ENCODE data around the gene IER5L.

Gene IER5L

DNA sequence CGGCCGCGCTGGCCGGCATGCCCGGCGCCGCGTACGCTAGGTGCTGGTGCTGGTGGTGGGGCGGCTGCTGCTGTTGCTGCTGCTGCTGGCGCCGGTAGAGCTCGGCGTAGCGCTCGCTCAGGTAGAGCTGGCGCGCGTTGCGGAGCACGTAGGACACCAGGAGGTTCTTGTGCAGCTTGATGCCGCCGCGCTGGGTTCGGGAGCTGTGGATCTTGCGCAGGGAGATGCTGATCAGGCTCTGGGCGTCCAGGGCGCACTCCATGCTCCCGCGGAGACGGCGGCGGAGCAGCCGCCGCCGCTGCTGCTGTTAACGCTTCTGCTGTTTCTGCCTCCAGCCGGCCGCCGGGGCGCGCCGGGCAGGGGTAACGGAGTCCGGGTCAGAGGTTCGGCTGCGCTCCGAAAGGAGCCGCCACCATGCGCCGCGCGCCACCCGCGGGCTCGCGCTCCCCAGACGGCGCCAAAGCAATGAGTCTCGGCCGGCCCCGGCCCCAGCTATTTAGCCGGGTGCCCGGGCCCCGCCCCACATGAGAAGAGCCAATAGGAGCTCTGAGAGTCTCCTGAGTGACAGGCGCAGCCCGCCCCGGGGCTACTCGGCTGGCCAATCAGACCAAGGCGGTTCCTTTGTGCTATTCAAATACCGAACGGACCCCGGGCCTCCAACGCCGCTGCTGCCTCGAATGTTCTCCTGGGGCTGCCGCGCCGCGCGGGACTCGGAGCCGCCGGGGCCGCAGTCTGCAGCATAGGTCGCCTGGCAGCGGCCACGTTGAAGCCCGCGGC is at the start of gene IER5L:
Gene IER5L, minus strand, starts transcription at position 471 of the 777 bp plus-strand sequence. Its CDS starts 209 bp downstream, at position 262.
- peak; percentile 96 for DNase-seq

DNA sequence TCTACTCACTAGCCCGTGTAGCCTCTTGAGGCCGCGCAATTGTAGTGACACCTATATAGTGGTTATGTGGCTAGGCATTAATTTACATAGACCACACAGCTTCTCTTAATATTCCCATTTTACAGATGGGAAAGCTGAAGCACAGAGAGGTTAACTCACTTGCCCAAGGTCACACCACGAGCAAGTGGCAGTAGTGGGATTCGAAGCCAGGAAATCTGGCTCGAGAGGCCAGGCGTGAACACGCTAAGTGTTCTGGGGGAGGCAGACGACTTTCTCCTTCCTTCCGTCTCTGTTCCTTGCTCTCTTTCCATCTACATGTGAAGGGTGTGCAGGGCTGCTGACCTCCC is 49.8 kb upstream of the IER5L start:
- DNase-seq = no peak

DNA sequence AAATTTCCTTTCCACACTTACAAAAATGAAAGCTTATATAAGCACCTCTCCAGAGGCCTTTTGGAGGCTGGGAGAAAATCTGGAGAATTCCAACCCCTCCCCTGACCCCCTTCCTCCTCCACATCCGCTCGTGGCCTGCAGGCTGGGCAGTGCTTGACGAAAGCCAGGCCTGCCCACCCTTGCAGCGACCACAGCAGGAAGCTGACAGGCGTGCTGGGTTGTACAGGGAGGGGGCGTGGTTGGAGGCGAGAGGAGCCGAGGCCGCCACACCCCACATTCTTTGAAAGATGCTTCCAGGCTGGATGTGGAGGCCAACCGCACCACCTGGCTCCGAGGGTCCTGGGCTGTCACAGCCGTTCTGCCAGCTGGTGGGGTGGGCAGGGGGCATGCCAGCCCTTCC is 47.8 kb upstream of the IER5L start:
- DNase-seq = peak; percentile 61

DNA sequence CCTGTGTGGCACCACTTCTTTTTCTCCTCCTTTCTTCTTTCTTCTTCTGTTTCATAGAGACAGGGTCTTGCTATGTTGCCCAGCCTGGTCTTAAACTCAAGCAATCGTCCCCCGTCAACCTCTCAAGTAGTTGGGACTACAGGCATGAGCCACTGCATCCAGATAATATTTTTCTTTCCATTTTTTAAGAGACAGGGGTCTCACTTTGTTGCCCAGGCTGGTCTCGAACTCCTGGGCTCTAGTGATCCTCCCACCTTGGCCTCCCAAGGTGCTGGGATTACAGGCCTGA is 47.4 kb upstream of the IER5L start:
- no peak for DNase-seq

DNA sequence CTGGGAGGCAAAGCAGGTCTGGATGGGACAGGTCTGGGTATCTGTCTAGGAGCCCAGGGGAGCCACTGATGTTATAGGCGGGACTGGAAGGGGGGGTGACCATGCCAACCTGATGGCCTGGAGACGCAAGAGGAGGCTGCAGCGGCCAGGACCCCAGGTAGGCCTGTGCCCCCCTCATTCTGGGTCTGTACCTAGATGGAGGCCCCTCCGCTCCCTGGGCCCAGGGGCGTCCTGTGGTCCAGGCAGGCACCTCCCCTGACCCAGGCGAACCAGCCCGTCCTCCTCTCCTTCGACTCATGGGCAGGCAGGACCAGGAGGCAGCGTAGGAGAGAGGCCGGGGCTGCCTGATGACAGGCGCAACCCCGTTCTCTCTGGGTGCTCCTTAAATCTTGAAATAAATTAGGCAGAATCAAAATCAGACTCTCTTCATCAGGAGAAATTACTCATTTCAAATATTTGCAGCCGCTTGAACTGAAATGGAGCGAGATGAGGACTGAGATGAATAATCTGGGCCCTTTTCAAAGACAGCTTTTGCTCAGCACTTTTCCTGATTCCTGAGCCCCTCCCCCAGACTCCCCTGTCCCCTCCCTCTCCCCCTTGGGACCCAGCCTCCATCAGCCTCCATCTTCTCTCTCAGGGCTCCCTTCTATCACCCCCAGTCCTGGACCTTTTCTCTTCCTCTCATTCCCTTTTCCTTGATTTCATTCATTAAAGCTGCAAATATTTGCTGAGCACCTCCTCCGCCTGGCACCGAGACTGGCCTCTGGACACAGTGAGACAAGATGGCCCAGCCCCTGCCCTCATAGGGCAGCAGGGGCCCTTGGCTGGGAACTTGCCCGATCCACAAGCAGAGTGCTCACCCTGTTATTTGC is 46.8 kb upstream of the IER5L start:
- DNase-seq = no peak

DNA sequence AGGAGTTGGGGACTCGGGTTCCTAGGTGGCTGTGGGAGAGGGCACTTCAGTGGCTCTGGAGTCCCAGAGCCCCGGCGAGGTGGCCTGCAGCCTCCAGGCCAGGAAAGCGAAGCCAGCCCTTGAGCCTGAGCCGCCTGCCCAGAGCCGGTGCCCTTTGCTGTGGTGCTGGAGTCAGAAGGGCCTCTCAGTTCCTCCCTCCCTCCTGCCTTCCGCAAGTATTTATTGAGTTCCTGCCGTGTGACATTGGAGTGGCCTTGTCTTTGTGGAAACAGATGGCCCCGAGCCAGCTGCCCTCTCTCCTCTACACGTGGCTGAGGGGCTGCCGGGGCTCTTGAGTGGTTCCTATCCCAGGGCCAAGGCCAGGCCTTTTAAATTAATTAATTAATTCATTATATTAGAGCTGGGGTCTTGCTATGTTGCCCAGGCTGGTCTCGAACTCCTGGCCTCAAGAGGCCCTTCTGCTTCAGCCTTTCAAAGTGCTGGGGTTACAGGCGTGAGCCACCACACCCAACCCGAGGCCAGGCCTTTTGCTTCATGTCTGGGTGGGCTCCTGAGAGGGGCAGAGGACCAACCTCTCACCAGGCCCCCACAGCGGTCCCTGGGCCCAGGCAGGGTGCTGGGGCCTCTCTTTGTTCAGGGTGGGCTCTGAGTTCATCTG is 45.6 kb upstream of the IER5L start:
- DNase-seq = no peak

DNA sequence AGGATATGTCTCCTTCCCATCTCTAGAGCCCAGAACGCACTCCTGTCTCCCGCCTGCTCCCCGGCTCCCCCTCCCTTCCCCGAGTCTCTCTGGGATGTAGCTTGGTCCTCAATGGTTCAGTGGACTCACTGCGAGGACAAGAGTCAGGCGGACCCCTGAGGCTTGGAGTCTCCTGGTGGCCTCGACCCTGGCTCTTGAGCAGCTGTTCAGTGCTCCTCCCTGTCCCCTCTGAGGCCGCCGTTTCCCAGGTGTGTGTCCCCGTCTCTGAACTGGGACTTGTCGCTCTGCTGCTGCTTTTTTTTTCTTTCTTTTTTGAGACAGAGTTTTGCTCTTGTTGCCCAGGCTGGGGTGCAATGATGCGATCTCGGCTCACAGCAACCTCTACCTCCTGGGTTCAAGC is 44.8 kb upstream of the IER5L start:
- no peak for DNase-seq

DNA sequence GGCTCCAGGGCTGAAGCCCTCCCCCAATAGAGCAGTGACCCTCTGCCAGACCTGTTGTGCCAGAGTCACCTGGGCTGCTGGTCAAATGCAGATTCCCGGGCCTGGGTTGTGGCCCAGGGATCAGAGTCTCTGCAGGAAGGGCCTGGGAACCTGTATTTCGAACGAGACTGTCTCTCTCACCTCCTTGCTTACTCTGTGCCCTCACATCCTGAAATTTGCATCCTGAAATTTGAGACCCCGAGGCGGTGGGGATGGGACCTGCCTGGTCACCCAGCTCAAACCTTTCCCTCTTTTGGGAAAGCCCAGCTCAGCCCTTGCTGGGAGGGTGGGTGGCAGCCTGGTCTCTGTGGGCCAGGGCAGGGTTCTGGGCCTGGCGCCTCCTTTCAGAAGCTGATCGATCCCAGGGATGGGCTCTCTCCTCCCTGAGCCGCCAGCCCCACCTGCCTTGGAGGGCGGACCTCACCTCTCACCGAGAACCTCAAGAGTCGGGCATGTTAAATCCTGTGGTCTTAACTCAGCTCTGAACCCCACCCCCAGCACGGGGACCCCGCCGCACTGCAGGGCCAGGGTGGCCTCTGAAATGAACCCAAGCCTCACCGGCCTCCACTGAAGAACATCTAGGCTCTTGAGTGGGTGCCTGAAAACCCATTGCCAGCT is 44.0 kb upstream of the IER5L start:
- DNase-seq = no peak

DNA sequence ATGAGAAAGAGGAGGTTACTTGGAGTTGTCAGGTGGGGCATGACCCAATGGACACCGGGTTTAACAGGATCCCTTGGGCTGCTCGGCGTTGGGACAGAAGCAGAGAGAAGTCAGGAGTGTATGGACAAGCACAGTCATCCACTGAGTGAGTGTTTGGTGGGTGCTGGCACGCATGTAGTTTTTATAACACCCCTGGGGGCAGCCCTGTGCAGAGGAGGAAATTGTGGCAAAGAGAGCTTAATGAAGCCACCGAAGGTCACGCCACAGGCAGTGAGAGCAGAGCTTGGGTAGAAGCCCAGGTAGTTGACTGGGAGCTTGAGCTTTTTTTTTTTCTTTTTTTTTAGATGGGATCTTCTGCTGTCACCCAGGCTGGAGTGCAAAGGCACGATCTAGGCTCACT is 43.2 kb upstream of the IER5L start:
- DNase-seq = peak; percentile 53

DNA sequence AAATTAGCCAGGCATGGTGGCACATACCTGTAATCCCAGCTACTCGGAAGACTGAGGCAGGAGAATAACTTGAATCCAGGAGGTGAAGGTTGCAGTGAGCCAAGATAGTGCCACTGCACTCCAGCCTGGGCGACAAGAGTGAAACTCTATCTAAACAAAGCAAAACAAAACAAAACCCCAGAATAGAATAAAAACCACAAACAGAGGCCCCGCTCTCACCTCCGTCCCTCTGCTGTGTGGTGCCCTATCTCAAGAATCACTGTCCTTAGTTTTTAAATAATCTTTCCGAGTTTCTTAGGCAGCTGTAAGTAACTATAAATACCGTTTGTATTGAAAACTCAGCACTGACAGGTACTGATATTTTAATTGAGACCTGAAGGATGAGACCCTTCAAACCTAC is 42.7 kb upstream of the IER5L start:
- no peak for DNase-seq

DNA sequence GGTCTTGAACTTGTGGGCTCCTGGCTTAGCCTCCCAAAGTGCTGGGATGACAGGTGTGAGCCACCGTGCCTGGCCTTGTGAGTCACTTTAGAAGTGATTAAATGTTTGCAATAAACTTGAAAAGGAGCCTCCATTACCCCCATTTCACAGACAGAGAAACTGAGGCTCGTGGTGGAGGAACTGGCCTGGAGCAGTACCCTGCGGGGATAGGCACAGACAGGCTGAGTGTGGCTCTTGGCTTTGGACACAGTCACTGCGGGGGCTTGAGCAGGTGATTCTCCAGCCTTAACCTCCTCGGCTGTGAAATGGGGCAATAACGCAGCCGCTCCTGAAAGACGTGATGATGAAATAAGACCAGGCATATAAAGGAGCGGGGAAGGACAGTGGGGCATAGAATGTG is 40.9 kb upstream of the IER5L start:
- DNase-seq = no peak

DNA sequence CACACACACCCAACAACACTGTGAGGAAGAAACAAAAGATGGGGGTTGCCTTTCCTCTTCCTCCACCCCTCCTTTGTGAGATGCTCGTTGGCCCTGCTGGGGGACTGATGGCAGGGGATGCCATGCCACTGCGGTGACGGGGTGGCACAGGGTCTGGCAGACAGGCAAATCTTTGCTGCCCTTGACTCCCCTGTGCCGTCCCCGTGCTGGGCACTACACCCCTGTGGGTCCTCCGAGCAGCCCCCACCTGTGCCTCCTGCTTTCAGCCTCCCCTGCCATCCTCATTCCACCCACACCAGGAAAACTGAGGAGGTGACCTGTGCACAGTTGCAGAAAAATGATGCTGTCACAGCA is 40.2 kb upstream of the IER5L start:
- DNase-seq = no peak

DNA sequence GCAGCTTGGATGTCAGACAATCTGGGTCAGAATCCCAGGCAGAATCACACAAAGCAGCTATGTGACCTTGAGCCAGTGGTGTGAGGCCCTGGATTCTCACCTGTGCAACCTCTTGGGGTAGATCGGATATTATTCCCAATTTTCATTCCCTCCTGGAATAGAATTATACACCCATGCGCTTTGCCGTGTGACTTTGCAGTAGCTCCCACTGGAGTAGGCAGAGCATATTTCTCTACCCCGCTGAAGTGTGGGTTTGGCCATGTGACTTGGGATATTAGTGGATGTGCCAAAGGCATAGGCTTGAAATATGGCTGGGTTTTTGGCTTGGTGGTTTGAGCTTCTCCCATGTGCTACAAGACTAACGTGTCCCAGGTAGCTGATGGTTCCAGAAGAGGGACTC is 35.5 kb upstream of the IER5L start:
- DNase-seq = no peak

DNA sequence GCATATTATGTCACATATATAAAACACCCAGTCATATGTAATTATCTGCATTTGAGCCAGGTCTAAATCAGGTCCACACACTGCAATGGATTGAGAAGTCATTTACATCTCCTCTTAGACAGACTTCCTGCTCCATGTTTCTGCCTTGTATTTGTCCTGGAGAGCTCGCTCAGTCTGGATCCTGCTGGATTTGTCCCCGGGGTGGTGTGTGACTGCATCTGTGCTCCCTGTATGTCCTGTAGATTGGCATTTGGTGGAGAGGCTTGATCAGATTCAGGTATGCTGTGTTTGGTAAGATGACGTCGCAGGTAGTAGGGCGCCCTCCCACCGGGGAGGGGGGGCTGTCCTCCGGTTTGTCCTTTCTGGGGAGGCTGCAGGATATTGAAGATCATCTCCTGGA is 33.6 kb upstream of the IER5L start:
- no peak for DNase-seq

DNA sequence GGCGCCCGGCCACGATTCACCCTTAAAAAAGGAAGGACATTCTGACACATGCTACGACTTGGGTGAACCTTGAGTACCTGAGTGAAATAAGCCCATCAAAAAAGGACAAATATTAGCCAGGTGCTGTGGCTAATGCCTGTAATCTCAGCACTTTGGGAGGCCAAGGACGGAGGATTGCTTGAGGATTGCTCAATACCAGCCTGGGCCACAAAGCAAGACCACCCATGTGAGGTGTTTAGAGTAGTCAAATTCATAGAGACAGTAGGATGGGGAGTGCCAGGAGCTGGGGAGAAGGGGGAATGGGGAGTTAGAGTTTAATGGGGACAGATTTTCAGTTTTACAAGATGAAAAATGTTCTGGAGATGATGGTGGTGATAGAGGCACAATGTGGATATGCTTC is 32.1 kb upstream of the IER5L start:
- no peak for DNase-seq

DNA sequence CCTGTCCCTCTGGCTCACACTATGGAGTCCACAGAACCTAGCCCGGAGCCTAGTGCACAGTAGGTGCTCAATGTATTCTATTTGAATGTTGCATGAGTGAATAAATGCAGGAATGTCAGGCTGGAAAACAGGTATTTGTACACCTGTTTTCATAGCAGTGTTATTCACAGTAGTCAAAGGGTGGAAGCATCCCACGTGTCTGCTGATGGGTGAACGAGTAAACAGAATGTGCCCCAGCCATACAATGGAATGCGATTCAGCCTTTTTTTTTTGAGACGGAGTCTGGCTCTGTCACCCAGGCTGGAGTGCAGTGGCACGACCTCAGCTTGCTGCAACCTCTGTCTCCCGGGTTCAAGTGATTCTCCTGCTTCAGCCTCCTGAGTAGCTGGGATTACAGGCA is 31.5 kb upstream of the IER5L start:
- no peak for DNase-seq

DNA sequence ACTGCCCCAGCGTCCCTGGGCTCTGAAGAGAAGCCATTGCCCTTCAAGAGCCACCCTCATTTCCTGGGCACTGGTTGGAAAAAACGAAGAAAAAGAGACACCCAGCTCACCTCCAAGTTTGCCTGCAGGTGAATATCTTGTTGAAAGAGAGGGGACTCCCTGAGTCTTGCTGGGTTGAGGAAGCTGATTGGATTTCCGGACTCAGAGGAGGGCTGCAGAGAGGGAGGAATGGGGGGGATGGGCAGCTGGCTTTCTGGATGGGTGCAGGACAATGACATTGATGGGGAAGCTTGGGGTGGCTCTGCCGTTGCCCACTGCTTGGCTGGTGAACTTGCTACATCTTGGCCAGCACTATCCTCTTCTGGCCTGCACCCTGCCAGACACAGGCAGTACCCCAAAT is 31.0 kb upstream of the IER5L start:
- no peak for DNase-seq

DNA sequence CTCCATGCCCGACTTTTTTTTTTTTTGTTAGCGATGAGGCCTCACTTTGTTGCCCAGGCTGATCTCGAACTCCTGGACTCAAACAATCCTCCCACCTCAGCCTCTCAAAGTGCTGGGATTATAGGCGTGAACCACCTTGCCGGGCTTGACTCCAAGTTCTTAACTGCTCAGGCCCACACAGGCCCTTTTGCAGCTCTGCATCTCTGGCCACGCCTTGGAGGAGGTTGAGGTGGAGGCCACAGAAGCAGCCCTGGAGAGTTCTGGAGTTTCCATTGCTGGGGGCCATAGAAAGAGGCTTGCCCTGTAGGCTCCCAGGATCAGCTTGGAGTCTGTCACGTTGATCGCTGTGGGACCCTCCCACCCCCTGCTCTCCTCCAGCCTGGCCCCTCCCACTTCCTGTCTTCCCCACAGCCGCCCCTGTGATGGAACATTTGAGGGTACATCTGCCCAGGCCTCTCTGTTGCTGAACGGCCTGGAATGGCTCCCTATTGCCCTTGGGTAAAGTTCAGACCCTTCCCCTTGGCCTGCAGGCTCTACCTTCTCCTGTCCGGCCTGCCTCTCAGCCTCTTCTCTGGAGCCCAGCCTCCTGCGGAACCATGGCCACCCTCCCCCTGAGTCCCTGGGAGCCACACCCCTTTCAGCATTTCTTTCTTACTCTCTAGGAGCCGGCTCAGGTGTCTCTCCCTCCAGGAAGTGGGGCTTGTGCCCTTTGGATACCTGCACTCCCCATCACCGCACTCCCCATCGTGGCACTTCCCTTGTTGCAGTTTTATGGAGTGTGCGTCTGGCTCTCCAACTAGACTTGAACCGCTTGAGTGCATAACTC is 30.4 kb upstream of the IER5L start:
- peak; percentile 26 for DNase-seq

DNA sequence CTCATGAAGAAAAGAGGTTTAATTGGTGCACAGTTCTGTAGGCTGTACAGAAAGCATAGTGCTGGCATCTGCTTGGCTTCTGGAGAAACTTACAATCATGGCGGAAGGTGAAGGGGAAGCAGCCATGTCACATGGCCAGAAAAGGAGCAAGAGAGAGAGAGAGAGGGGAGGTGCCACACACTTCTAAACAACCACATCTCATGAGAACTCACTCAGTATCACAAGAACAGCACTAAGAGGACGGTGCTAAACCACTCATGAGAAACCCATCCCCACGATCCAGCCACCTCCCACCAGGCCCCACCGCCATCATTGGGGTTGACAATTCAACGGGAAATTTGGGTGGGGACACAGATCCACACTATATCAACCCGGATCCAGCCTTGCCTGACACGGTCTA is 28.8 kb upstream of the IER5L start:
- peak; percentile 47 for DNase-seq

DNA sequence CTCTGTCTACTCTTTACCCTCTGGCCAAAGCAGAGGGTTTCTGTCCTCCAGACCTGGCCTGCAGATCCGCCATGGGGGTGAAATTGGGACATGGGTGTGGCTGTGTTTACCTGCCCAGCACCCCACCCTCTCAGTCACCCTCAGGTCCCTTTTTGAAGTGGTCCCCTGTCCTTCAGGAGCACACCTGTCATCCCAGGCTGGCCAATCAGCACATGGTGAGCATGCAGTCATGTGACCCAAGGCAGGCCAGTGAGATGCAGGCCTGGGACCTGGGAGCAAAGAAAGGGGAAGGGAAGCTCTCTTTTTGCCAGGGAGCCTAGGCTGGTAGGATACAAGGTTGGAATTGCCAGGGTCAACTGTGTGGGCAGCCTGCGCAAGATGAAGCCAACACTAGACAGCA is 28.3 kb upstream of the IER5L start:
- DNase-seq = no peak

DNA sequence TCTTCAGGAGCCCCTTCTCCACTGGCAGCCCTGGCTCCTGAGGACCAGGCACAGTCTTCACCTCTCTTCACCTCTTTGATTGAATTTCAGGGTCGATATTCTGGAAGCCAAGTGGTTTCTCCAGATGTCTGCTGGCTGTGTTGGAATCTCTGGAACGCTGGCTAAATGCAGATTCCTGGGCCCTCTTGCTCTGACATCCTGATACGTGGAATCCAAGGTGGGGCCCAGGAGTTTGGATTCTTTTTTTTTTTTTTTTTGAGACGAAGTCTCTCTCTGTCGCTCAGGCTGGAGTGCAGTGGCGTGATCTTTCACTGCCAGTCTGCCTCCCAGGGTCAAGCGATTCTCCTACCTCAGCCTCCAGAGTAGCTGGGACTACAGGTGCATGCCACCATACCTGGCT is 26.8 kb upstream of the IER5L start:
- no peak for DNase-seq

DNA sequence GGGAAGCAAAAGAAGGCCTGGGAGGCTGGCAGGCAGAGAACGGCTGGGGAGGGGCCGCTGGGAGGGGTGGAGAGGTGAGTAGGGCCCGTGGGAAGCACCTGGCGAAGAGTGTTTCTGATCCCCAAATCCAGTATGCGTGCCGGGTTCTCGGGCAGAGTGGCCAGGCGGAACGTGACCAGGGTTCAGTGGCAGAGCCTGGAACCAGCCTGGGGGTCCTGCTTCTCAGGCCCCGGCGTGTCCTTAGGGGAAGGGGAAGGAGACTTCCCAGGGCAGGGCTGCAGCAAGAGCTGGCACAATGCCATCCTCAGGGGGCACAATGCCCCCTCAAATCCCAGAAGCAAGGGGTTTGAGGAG is 25.5 kb upstream of the IER5L start:
- DNase-seq = no peak

Measured in CD4-positive, alpha-beta T cell treated with Interleukin-17A for 1 hour (primary cell).